Skin epidermis (tissue), 12 donors: ENCODE results near the gene ACVR2B.
"Not testable (repeated sequence)": the region's sequence is repeated elsewhere in the genome, so short reads cannot be mapped to it uniquely, and the experiment has no call there.

Source experiments
- H3K27ac ChIP-seq, 21 experiments: fragments of 200-600 bp; sonication (generic) in 11 of 21; one replicate each; pipeline ENCODE4 v1.5.0; 2020; ENCODE audit warnings: mild to moderate bottlenecking in 3 of 21, inconsistent platforms in 2 of 21, moderate library complexity in 2 of 21
- H3K4me3 ChIP-seq, 7 experiments: fragments of 200-600 bp; sonication (generic) in 2 of 7; one replicate each; pipeline ENCODE4 v1.5.0; 2020; ENCODE audit warnings: inconsistent platforms in 2 of 7, mild to moderate bottlenecking in 2 of 7, moderate library complexity in 1 of 7

Gene ACVR2B

GRCh38 chr3:38453075-38453912, at the start of gene ACVR2B:
ACVR2B (plus strand) TSS chr3:38453890; CDS start chr3:38454323, 433 bp downstream.
- H3K27ac ChIP-seq = peak within 1 kb of the TSS; percentile 40 to 89 (median 78)
- H3K4me3 ChIP-seq = peak within 1 kb of the TSS; percentile 51 to 73 (median 67)

GRCh38 chr3:38404286-38404685, 49.4 kb upstream of the ACVR2B start:
- no peak overlapping the region for H3K4me3 ChIP-seq
- no peak overlapping the region for H3K27ac ChIP-seq

- Histone ChIP-seq H3K27ac (no peak overlapping the region), H3K4me3 (no peak overlapping the region)
Measured at GRCh38 chr3:38411591-38411990, 42.1 kb upstream of the ACVR2B start.

- not testable (repeated sequence) for H3K4me3 ChIP-seq
- H3K27ac ChIP-seq = peak overlapping the region in 4 of 21 experiments; percentile 11 to 46 (median 35)
Measured at GRCh38 chr3:38420758-38421157, 32.9 kb upstream of the ACVR2B start.

GRCh38 chr3:38421679-38422336, 31.9 kb upstream of the ACVR2B start:
- H3K4me3 ChIP-seq = no peak overlapping the region
- peak overlapping the region in 1 of 21 experiments; percentile 31 for H3K27ac ChIP-seq

- H3K4me3 ChIP-seq = not testable (repeated sequence)
- H3K27ac ChIP-seq = peak overlapping the region in 4 of 21 experiments; percentile 26 to 76 (median 38)
Measured at GRCh38 chr3:38426798-38427426, 26.8 kb upstream of the ACVR2B start.

GRCh38 chr3:38432871-38433658, 20.6 kb upstream of the ACVR2B start:
- not testable (repeated sequence) for H3K4me3 ChIP-seq, H3K27ac ChIP-seq

GRCh38 chr3:38433661-38434060, 20.0 kb upstream of the ACVR2B start:
- not testable (repeated sequence) for H3K4me3 ChIP-seq, H3K27ac ChIP-seq

- not testable (repeated sequence) for H3K4me3 ChIP-seq, H3K27ac ChIP-seq
Measured at GRCh38 chr3:38438436-38439069, 15.1 kb upstream of the ACVR2B start.

GRCh38 chr3:38443205-38443604, 10.5 kb upstream of the ACVR2B start:
- H3K27ac ChIP-seq = not testable (repeated sequence)

GRCh38 chr3:38446085-38446686, 7.5 kb upstream of the ACVR2B start:
- Histone ChIP-seq H3K4me3 (no peak overlapping the region), H3K27ac (no peak overlapping the region)

More at GRCh38 chr3:38443205-38443604, 10.5 kb upstream of the ACVR2B start:
- not testable (repeated sequence) for H3K4me3 ChIP-seq

- Histone ChIP-seq H3K4me3 (no peak overlapping the region), H3K27ac (no peak overlapping the region)
Measured at GRCh38 chr3:38446812-38447211, 6.9 kb upstream of the ACVR2B start.

- Histone ChIP-seq H3K27ac (no peak overlapping the region), H3K4me3 (no peak overlapping the region)
Measured at GRCh38 chr3:38450853-38451252, 2.8 kb upstream of the ACVR2B start.

- H3K27ac ChIP-seq = peak overlapping the region in 20 of 21 experiments; percentile 20 to 89 (median 80)
- H3K4me3 ChIP-seq = peak overlapping the region; percentile 51 to 73 (median 67)
Measured at GRCh38 chr3:38453913-38454177, 155 bp downstream of the ACVR2B start.

GRCh38 chr3:38454178-38454883, 641 bp downstream of the ACVR2B start:
- Histone ChIP-seq H3K27ac (peak overlapping the region; percentile 20 to 89 (median 78)), H3K4me3 (peak overlapping the region; percentile 51 to 73 (median 67))

GRCh38 chr3:38454884-38455638, 1.4 kb downstream of the ACVR2B start:
- Histone ChIP-seq H3K27ac (peak overlapping the region in 16 of 21 experiments; percentile 37 to 88 (median 81)), H3K4me3 (peak overlapping the region; percentile 51 to 73 (median 67))

- peak overlapping the region; percentile 51 to 73 (median 67) for H3K4me3 ChIP-seq
- peak overlapping the region in 12 of 21 experiments; percentile 50 to 88 (median 81) for H3K27ac ChIP-seq
Measured at GRCh38 chr3:38455639-38456430, 2.1 kb downstream of the ACVR2B start.
